Bronchial epithelial cell (primary cell): ENCODE data around the gene MAPRE3. TPM values are rescaled to one million over a fixed set of nuclear protein-coding genes. Genes with fewer than 3 reads are reported as not detected.
A peak's percentile ranks its signal among the peaks of the same experiment; 100 is the strongest.

Source experiments
- DNase-seq: peaks from one replicate; pipeline ENCODE4 v3.0.0-alpha.2; 2010; ENCODE audit warnings: low read depth
- FAIRE-seq: peaks from 2 replicates; lab custom pipeline; 2011; peaks lifted over from hg19 to GRCh38; lab: Jason Lieb, UNC
- H3K27me3 ChIP-seq: 2 replicates; pipeline ENCODE4 v1.5.1; 2011; ENCODE audit warnings: low read length; ENCODE audit not compliant: control insufficient read depth, insufficient read depth
- H3K36me3 ChIP-seq: 2 replicates; pipeline ENCODE4 v1.5.1; 2011; ENCODE audit warnings: low read length; ENCODE audit not compliant: control insufficient read depth, insufficient read depth
- H3K4me3 ChIP-seq: 2 replicates; pipeline ENCODE4 v1.5.1; 2011; ENCODE audit warnings: mild to moderate bottlenecking, low read depth, low read length, control low read depth
- total RNA-seq: library from RNA; depleted of rRNA; stranded (reverse); fragments of >200 nt; gene quantifications from 2 replicates; pipeline ENCODE4 v1.2.1, GENCODE V29; 2014
- TF ChIP-seq, protein P1 (sequence below): IDR thresholded peaks from 2 replicates; pipeline ENCODE4 v1.5.1; 2011; ENCODE audit warnings: mild to moderate bottlenecking, moderate library complexity, low read length, control low read depth, inconsistent platforms; ENCODE audit not compliant: insufficient read depth, severe bottlenecking

MAPRE3 gene
- total RNA-seq, 1 donor from 2014 or later: 1.6 TPM

GRCh38 chr2:26975656-26976055 is 5.2 kb downstream of the MAPRE3 start:
- TF ChIP-seq, protein P1, sequence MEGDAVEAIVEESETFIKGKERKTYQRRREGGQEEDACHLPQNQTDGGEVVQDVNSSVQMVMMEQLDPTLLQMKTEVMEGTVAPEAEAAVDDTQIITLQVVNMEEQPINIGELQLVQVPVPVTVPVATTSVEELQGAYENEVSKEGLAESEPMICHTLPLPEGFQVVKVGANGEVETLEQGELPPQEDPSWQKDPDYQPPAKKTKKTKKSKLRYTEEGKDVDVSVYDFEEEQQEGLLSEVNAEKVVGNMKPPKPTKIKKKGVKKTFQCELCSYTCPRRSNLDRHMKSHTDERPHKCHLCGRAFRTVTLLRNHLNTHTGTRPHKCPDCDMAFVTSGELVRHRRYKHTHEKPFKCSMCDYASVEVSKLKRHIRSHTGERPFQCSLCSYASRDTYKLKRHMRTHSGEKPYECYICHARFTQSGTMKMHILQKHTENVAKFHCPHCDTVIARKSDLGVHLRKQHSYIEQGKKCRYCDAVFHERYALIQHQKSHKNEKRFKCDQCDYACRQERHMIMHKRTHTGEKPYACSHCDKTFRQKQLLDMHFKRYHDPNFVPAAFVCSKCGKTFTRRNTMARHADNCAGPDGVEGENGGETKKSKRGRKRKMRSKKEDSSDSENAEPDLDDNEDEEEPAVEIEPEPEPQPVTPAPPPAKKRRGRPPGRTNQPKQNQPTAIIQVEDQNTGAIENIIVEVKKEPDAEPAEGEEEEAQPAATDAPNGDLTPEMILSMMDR: no peak
- no peaks in the 10 kb centered on the region for H3K27me3 ChIP-seq
- DNase-seq (no peak), FAIRE-seq (no peak)
- H3K36me3 ChIP-seq: no peaks in the 10 kb centered on the region
- no peak overlapping the region for H3K4me3 ChIP-seq

GRCh38 chr2:26976237-26976636 is 5.8 kb downstream of the MAPRE3 start:
- Histone ChIP-seq H3K36me3 (no peaks in the 10 kb centered on the region), H3K27me3 (no peaks in the 10 kb centered on the region), H3K4me3 (no peak overlapping the region)
- DNase-seq: no peak
- FAIRE-seq: no peak
- TF ChIP-seq, protein P1: no peak

DNA sequence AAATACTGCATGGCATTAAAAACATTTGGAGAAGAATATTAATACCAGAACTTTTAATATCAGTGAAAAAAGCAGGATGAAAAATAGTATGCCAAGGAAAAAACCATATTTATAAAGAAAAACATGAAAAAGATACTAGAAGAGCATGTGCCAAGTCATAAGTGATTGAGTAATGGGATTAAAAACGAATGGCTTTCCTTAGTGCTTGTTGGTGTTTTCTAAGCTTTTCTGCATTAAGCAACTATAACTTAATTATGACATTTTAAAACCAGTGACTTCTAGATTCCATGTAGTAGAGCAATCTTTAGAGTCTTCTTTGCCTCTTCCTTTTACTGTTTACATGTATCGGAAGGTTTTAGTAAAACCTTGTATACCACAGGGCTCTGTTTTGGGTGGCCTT is 6.6 kb downstream of the MAPRE3 start:
- FAIRE-seq: no peak
- no peaks in the 10 kb centered on the region for H3K27me3 ChIP-seq
- DNase-seq: no peak
- H3K4me3 ChIP-seq: no peak overlapping the region
- H3K36me3 ChIP-seq: no peaks in the 10 kb centered on the region
- TF ChIP-seq, protein P1: no peak

DNA sequence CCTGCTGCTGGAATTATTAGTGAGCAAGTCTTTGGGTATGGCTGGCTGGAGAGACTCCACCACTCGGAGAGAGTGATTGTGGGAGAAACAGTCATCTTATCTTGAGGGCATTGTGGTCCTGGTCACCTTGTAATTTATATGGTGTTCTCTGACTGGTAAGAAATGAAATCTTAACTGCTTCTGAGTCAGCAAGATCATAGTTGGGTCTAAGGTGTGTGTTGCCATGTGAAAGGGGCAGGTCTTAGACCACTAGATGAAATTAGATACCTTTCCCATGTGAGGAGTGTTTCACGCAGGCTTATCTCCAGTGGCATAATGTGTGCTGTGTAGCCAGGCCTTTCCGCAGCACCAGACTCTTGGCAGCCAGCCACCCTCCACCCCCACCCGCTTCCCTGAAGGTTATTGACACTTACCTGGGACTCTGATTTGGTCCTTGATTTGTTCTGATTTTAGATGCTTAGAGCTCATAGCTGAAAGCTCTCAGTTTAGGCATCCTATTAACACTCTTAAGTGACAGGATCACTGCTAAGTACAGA is 7.7 kb downstream of the MAPRE3 start:
- TF ChIP-seq, protein P1: no peak
- FAIRE-seq: no peak
- H3K4me3 ChIP-seq: no peak overlapping the region
- peak; percentile 77 for DNase-seq
- H3K27me3 ChIP-seq: no peaks in the 10 kb centered on the region
- H3K36me3 ChIP-seq: no peaks in the 10 kb centered on the region

GRCh38 chr2:26979741-26980140 is 9.3 kb downstream of the MAPRE3 start:
- FAIRE-seq (no peak), DNase-seq (no peak)
- Histone ChIP-seq H3K36me3 (no peaks in the 10 kb centered on the region), H3K4me3 (no peak overlapping the region), H3K27me3 (no peaks in the 10 kb centered on the region)
- TF ChIP-seq, protein P1: no peak

GRCh38 chr2:26980971-26981370 is 10.5 kb downstream of the MAPRE3 start:
- no peak overlapping the region for H3K4me3 ChIP-seq
- no peak for FAIRE-seq

More at GRCh38 chr2:26980971-26981370, 10.5 kb downstream of the MAPRE3 start:
- Histone ChIP-seq H3K36me3 (no peaks in the 10 kb centered on the region), H3K27me3 (no peaks in the 10 kb centered on the region)
- no peak for DNase-seq
- TF ChIP-seq, protein P1: no peak
